AG08396 (cell line): ENCODE measurements around the gene PCSK7.
A peak's percentile ranks its signal among the peaks of the same experiment; 100 is the strongest.

ENCODE experiments used
- DNase-seq: peaks from one replicate; pipeline ENCODE4 v3.0.0; 2012; ENCODE audit warnings: low spot score, mixed read lengths

Gene PCSK7

DNA sequence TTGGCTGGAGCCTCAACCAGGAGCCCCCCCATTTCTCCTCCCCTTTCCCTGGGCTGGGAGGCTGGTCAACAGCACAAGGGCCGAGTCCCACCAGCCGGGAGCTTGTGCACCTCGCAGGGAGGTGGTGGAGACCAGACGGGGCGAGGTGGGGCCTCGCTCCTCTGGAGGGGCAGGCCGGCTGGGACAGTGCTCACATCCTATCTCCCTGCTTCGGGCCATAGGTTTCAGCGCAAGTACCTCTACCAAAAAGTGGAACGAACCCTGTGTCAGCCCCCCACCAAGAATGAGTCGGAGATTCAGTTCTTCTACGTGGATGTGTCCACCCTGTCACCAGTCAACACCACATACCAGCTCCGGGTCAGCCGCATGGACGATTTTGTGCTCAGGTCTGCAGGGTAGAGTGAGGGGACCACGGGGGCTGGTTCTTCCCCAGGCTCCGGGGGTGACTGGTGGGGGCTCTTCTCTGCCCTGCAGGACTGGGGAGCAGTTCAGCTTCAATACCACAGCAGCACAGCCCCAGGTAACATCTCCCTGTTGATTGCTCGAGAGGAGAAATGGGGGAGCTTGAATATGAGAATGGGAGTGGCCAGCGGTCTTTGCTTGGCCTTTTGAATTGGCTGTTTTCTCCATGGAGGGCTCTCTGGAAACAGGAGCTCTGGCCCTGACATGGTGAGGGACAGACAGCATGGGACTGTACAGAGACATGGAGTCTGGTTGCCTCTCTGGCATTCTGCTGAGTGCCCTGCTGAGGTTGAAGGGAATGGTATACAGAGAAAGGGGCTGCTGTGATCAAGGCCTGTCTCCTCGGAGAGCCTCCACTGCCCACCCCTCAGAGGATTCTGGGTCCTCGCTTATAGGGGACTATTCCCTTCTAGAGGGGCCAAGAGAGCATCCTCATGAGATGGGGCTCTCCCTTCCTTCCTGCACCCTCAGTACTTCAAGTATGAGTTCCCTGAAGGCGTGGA lies 50.0 kb downstream of the PCSK7 start:
- peak; percentile 2 for DNase-seq

DNA sequence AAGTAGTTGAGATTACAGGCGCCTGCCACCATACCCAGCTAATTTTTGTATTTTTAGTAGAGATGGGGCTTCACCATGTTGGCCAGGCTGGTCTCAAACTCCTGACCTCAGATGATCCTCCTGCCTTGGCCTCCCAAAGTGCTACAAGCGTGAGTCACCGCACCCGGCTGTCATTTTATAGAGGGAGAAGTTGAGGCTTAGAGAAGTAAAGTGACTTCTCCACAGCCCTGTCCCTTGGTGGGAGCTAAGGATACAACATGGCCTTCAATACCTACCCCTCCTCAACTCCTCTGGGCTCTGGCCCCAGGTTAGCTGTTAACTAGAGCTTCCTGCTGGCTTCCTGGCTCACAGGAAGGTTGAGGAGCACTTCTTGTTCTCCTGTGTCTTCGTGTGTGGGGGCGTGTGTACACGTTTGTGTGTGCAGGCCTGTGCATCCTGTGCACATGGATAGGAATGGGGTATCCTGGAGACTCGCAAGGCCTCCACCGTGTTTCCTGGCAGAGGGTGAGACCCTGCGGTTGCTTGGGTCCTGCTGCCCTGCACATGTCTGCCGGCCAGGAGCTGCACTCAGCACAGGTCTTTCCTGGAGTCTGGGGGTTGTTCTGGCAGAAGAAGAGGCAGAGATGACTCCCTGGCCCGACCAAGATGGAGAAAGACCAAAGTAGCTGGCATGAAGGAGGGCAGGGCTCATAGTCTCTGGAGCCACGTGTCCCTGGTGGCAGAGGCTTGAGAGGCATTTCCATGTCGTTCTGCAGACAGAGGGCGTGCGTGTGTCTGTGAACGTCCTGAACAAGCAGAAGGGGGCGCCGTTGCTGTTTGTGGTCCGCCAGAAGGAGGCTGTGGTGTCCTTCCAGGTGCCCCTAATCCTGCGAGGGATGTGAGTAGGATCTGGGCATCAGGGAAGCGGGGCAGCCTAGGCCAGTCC lies 51.0 kb downstream of the PCSK7 start:
- DNase-seq = peak; percentile 82

DNA sequence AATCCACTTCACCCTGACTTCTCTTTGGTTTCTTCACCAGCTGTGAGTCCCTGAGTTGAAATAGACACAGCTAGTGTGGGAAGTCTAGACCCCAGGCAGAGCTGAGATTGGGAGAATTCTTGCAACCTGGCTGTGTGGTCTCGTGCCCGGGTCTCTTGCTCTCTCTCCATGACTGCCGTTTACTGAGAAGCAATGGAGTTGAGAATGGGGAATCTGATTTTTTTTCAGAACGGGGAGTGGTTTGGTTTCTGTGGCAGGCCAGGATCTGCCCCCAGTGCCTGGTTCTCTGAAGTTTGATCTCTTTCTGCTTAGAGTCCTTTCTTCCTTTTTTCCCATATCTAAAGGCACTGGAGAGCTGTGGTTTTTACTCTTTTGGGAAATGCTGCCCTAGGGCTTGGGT lies 51.9 kb downstream of the PCSK7 start:
- DNase-seq = peak; percentile 43

DNA sequence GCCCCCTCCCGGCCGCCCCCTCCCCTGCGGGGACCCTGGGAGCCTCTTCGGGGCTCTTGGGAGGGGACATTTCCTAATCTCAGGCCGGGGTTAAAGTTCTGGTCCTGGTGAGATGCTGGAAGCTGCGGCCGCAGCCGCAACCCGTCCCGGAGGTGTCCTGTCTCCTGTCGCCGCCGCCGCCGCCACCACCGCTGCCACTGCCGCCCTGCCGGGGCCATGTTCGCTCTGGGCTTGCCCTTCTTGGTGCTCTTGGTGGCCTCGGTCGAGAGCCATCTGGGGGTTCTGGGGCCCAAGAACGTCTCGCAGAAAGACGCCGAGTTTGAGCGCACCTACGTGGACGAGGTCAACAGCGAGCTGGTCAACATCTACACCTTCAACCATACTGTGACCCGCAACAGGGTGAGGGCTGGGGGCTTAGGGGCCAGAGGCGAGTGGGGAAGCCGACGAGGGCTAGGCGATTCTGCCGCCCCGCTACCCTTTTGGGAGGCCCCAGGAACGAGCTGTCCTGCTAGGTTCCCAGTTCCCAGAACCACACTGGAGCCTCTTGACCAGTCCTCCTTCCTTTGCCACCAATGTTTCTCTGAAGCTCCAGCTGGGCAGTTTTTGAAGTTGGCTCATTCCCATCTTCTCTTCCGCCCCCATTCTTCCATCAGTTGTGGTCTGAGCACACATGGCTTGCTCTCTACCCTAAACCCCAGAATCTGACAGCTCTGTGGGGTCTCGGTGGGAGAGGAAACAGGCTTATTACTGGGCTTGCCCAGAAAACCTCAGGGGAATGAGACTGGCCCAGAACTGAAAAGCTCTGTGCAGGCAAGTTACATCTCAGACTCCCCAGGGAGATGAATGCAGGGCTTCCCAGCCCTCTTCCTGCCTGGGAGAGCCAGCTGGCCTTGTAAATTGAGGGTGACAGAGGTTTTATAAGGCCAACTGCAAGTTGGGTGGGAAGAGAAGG lies 52.5 kb downstream of the PCSK7 start:
- DNase-seq = peak; percentile 57

DNA sequence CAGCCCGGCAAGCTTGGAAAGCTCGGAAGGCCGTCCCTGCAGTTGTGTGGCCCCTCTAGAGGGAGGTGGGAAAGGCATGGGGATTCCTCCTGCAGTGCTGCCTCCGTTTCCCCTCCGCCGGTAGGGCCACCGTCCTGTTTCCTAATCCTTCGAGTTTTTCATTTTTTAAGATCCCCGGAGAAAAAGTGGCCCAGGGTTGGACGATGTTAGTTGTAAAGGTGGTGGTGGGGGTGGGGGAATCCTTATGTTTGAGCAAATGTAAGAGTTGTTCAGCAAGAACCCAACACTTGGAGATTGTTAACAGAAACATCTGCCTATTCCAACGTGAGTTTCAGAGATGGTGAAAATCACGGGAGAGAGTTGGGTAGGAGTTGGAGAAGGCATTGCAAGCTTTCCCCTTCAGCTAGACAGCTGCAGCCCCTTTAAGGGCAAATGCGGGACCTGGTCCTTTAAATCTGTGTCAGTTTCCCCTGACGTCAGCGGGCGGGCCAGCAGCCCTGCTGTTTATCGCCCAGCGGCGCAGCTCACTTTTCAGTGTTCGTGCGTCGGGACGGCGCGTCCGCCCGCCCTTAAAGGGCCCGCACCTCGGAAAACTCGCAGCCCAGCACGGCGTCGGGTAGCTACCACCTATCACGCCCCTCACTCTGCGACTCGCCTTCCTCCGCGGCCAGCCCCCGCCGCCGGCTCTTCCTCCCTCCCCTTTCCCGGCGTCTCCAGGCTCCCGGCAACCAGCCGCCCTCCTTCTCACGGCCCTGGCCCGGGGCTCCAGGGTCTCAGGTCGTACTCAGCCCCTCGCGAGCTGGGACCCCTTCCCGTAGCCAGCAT lies 53.5 kb downstream of the PCSK7 start, which contains the start of gene SIDT2:
Gene SIDT2, plus strand, starts transcription at position 534 of the 825 bp plus-strand sequence. CDS start 521 bp downstream, outside the sequence.
- DNase-seq = peak; percentile 92

DNA sequence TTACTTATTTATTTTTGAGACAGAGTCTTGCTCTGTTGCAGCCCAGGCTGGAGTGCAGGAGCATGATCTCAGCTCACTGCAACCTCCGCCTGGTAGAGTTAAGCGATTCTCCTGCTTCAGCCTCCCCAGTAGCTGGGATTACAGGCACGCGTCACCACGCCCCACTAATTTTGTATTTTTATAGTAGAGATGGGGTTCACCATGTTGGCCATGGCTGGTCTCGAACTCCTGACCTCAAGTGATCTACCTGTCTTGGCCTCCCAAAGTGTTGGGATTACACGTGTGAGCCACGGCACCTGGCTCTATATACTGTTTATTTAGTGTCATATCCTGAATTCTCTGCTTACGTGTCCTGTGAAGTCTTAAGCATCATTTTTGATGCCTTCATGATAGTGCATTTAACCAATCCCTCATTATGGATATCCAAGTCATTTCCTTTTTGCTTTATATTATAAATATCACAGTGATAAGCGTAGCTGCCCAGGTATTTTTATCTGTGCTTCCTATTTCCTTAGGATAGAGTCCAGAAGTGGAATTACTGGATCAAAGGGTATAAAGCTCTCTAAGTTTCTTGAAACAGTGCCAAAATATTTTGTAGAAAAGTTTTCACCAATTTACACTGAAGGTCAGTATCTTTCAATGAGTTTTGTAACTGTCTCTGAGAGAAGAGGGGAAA lies 54.2 kb downstream of the PCSK7 start:
- no peak for DNase-seq

DNA sequence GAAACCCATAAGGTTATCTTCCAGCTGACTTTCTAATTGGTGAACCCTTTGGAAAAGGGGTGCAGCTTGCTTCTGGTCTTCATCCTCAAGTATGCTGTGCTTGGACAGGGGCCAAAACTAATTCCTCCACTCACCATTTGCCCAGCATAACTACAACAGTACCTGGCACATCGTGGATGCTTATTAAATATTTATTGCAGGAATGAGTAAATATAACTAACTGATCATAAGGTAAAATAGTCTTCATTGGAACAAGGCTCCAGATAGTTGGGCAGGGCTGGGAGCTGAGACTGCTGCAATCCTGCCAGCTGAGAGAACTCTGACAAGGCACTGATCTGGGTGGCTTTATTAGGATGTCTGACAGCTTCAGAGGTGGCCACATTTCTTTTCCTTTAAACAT lies 55.7 kb downstream of the PCSK7 start:
- no peak for DNase-seq

DNA sequence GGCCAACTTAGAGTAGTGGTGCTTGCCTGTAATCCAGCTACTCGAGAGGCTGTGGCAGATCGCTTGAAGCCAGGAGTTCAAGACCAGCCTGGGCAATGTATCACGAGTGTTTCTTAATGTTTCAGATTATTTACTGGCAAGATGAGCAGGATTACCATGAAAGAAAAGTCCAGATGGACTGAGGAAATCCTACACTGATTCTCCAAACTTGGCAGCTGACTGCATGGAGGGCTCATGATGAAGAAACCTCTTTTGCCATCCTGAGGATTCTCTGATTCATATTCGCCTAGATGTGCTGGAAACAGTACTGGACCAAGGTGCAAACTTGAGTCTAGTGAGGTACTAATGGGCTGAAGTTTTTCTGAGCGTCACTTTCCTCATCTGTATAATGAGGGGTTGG lies 56.1 kb downstream of the PCSK7 start:
- no peak for DNase-seq

DNA sequence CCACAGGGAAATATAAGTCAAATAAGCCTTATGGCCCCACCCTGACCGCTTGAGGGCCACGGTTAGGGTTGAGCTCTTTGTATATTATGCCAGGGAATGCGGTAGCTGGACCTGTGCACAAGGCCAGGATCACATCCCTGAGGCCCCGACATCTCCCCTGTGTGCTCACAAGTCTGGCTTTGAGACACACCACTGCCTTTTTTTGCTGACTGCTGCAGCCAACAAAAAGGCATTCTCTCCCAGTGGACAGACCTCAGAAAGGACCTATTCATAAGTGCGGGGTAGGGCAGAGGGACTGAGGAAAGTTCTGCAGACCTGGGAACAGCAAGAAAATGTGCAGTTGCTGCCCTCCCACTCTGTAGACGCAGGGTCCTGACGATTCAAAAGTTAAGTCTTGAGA lies 56.8 kb downstream of the PCSK7 start:
- no peak for DNase-seq

DNA sequence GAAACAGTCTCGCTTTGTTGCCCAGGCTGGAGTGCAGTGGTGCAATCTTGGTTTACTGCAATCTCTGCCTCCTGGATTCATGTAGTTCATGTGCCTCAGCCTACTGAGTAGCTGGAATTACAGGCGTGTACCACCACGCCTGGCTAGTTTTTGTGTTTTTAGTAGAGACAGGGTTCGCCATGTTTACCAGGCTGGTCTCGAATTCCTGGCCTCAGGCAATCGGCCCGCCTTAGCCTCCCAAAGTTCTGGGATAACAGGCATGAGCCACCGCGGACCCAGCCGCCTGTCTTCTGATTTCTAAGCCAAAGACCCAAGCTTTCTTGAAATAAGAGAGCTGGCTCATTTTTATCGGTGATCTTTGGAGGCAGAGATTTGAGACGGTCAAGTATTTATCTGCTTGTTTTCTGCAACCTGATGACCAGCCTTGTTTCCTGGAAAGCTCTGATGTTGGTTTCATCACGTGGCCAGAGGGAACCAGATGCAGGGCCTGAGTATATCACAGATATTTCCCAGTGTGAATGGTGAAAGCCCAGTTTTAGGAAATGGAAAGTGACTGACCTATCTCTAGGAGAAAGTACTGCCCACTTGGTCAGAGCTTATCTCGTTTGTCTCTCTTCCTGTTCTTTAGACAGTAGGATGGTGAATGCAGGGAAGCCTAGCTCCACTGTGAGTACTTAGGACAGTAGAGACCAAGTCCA lies 59.0 kb downstream of the PCSK7 start:
- no peak for DNase-seq

DNA sequence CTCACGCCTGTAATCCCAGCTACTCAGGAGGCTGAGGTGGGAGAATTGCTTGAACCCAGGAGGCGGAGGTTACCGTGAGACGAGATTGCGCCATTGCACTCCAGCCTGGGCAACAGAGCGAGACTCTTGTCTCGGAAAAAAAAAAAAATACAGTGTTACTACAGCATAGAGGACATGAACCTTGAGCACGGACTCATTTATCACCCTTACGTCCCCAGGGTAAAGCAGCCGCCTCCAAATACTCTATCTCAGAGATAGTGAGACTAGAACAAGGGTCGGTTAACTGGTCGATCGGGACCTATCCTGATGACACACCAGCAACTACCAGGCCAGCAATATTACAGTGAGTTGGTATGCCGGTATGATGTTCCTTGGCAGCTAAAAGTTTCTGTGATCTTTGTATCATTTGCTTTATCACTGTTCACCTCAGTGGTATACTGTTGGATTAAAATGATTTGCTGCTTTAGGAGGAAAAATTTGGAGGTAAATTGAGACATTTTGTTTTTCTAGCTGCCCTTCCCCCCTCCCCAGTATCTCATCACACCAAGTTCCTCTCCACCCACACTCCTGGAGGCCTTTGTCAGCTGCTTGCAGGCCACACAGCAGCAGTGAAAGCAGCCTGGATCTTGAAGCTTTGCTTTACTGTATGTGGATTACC lies 60.3 kb downstream of the PCSK7 start:
- no peak for DNase-seq

DNA sequence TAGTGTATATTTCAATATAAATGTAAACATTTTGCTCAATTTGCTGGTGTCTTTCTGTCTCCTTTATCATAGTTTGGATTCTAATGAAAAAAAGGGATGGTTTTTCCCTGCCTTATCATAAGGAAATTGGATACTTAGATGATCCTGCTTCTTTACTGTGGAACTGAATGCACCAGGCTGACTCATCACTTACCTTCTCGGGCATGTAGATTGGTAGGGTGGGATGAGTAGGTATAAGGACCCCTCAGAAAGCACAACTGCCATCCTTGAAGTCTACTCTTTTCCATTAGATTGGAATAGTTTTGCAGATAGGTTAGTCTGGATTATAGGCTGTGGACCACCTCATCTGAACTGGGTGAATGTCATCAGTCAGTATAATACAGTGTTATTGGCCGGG lies 60.9 kb downstream of the PCSK7 start:
- DNase-seq = no peak

DNA sequence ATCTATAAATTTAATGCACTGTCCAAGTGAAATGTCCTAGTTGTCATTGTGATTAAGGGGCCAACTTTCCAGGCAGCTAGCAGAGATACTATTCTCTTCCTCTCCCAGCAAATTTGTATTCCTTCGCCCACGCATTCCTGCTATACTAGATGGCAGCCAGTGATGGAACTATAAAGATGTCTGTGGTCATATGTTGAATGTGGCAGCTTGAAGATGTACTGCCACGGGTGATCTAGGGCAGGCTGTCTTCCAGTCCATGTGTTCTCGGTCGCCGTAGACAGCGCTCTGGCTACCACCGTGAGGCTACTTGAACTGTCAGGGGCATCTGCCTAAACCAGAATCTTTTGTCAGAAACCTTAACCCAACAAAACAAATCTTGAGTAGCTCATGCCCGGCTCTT lies 61.7 kb downstream of the PCSK7 start:
- DNase-seq = no peak

DNA sequence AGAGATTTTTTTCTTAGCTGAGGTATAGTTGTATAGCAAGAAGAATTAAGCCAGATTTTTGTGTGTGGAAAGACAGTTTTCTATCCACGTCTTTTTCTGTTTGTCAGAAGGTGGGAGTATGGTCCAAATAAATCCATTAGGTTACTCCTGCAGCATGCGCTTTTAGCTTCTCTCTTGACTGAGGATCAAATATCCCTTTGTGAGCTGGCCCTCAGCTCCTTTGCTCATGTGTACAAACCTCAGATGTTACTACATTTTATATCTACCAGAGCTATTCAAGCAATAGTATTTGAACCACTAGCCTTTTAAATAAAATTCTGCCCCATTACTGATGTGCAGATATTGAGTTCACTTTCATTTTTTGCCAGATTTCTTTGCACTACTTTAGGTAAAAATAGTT lies 62.1 kb downstream of the PCSK7 start:
- DNase-seq = no peak

DNA sequence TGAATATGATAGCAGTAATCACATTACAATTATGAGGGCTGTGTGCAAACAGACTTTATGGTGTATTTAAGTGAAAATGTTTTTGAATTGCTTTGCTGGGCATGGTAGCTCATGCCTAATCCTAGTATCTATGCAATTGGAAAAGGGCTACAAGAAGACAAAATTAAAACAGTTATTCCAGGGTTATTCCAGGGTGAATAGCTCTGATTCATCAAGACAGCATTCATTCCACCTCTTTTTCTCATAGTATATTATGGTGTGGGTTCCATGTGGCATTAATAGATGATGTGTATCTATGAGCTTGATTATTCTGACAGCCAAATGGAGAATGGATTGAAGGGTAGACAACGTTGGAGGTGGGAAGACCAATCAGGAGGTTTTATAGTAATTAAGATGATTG lies 65.4 kb downstream of the PCSK7 start:
- no peak for DNase-seq

DNA sequence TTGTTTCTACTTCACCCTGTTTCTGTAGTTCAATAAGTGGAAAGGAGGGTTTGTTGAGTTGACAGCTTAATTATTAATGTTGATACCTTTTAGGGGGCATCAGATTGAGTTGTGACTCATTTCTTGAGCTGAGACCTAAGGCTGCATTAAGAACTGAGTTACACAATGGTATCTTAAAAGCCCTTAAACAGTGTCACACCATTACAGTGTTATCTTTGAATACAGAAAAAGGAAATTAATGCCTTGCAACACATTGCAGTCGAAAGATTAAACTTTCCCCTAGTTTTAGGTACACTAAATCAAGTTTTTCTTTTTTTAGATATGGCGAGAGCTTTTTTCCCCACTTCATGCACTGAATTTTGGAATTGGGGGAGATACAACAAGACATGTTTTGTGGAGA lies 71.0 kb downstream of the PCSK7 start:
- DNase-seq = no peak

DNA sequence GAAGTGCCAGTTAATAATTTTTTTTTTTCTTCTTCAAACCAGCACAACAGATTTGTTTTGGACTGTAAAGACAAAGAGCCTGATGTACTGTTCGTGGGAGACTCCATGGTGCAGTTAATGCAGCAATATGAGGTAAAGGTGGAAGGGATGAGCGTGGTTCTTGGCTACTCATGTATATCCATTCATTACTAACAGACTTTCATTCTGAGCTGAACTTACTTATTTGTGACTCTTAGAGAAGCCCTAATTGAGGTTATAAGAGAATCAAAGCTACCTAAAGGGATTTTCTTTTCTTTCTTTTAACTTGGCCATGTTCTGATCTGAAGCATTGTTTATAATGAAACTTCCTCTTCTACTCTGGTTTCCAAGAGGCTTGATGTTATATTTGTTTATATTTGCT lies 72.0 kb downstream of the PCSK7 start:
- DNase-seq = no peak

DNA sequence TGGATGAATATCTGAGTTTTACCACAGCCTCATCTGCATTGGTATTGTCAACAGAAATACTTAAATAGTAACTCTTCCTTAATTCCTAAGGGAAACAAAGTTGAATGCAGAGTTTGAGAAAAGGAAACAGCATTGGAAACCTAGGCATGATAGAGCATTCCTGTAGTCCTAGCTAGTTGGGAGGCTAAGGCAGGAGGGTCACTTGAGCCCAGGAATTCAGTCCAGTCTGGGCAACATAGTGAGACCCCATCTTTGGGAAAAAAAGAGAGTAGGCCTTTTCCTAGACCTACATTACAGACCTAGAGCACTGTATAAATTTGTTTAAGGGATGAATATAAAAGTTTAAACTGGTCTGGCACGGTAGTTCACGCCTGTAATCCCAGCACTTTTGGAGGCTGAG lies 74.4 kb downstream of the PCSK7 start:
- no peak for DNase-seq

DNA sequence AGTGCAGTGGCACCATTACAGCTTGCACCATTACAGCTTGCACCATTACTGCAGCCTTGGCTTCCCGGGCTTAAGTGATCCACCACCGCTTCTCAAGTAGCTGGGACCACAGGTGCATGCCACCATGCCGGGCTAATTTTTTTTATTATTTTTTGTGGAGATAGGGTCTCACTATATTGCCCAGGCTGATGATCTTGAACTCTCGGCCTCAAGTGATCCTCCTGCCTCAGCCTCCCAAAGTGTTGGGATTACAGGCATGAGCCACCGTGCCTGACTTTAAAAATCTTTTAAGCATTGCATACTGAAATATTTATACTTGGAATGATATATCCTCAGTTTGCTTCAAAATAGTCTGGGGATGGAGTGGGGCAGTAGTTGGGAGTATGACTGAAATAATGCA lies 77.4 kb downstream of the PCSK7 start:
- DNase-seq = no peak
